GM19238 (cell line): ENCODE data around the gene AAMDC.
"Not testable (repeated sequence)": the region's sequence is repeated elsewhere in the genome, so short reads cannot be mapped to it uniquely, and the experiment has no call there.

ENCODE experiments used
- DNase-seq: peaks from one replicate; pipeline ENCODE4 v3.0.0; 2011; ENCODE audit warnings: low spot score; ENCODE audit not compliant: insufficient read length

AAMDC gene

DNA sequence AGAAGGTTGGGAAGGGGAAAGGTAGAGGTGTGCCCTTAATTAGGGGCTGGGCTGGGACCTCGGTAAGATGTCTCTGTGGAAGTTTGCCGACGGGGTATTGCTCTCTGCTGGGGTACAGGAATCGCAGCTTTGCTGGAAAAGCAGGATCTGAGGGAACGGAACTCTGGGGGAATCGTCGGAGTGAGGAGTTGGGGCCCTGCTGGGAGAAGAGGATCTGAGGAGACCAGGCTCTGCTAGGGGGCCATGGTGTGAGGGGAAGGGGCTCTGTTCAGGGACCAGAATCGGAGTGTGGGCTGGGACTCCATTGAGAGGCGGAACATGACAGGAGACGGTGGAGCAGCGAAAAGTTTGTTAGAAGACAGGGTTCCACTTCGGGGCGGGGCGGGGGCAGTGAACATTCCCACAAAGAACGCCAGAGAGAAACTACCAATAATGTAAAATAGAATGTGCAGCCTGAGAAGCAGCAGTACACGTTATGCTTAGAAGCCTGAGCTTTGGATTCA is 456 bp downstream of the AAMDC start:
- DNase-seq = no peak

DNA sequence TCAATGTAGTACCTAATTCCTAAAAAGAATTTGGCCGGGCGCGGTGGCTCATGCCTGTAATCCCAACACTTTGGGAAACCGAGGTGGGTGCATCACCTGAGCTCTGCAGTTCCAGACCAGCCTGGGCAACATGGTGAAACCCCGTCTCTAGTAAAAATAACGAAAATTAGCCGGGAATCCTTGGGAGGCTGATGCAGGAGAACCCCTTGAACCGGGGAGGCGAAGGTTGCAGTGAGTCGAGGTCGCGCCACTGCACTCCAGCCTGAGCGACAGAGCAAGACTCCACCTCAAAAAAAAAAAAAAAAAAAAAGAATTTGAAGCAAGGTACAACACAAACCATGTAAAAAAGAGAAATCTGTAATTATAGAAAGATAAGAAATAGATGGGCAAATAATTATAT is 1.2 kb downstream of the AAMDC start:
- DNase-seq = not testable (repeated sequence)

DNA sequence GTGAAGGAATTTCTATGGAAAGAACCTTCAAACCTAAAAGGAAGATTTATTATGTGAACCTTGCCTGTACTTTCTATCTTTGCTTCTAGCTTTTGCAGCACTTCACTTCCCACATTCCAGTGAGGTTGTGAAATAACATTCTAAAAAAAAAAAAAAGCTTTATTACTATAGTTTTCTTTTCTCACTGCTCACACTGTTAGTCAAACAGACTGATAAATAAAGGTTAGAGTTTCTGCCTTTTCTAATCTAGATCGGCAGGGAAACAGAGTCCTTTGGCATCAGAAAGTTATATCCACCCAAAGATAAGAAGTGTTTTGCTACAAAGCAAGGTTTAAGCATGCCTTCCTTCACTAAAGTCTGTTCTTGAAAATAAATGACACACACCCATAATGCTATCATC is 2.8 kb downstream of the AAMDC start:
- no peak for DNase-seq

DNA sequence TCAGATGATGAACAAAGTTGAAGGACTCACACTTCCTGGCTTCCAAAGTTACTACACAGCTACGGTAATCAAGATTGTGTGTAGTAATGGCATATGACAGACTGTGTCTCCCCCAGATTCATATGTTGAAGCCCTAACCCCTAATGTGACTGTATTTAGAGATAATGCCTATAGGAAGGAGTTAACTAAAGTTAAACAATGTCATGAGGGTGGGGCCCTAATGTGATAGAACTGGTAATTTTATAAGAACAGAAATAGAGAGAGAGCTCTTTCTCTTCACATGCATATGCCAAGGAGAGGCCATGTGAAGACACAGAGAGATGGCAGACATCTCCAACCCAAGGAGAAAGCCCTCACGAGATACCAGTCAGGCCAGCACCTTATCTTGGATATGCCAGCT is 8.0 kb downstream of the AAMDC start:
- DNase-seq = no peak

DNA sequence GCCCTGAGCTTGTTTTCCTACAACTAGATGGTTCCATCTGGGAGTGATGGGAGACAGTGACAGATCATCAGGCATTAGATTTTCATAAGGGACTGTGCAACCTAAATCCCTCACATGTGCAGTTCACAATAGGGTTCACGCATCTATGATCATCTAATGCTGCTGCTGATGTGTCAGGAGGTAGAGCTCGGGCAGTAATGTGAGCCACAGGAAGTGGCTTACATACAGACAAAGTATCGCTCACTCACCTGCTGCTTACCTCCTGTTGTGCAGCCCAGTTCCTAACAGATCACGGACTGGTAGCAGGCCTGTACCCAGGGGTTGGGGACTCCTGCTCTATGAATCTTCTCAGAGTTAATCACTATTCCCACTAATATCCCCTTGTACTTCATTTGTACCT is 12.4 kb downstream of the AAMDC start:
- DNase-seq = no peak

DNA sequence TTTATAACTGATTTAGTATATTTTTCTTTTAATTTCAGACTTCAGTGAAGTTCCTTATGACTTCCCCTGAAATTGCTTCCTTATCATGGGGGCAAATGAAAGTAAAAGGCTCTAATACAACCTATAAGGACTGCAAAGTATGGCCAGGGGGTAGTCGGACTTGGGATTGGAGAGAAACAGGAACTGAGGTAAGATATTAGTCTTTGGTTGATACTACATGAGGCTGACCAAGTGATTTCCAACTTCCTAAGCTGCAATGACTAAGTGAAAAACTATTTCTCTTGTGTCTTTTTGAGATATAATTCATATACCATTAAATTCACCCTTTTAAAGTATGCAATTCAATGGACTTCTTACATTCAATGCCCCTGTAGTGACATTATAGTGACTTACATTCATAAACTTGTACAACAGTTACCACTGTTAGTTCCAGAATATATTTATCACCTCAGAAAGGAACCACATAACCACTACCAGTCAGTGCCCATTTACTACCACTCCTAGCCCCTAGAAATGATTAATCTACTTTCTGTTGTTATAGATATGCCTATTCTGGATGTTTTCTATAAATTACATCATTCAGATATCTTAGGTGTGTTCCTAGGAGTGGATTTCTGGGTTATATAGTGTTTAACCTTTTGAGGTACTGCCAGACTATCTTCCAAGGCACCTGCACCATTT is 21.6 kb downstream of the AAMDC start:
- DNase-seq = no peak

DNA sequence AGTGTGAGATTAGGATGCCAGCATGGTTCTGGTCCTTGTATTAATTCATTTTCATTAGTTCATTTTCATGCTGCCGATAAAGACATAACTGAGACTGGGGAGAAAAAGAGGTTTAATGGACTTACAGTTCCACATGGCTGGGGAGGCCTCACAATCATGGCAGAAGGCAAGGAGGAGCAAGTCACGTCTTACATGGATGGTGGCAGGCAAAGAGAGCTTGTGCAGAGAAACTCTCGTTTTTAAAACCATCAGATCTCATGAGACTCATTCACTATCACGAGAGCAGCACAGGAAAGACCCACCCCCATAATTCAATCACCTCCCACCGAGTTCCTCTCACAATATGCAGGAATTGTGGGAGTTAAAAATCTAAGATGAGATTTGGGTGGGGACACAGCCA is 22.8 kb downstream of the AAMDC start:
- not testable (repeated sequence) for DNase-seq

DNA sequence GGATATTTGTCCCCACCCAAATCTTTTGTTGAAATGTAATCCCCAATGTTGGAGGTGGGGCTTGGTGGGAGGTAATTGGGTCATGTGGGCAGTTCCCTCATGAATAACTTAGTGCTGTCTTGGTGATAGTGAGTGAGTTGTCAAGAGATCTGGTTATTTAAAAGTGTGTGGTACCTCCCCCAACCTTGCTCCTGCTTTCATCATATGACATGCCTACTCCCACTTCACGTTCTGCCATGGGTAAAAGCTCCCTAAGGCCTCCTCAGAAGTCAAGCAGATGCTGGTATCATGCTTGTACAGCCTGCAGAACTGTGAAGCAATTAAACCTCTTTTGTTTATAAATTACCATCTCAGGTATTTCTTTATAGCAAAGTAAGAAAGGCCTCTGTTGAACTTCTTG is 30.6 kb downstream of the AAMDC start:
- no peak for DNase-seq

DNA sequence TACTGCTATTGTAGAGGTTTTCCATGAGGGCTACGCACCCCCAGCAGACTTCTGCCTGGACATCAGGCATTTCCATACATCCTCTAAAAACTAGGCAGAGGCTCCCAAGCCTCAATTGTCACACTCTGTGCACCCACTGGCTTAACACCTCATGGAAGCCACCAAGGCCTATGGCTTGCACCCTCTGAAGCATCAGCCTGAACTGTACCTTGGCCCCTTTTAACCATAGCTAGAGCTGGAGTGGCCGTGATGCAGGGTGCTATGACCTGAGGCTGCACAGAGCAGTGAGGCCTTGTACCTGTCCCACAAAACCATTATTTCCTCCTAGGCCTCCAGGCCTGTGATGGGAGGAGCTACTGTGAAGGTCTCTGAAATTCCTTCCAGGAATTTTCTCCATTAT is 33.9 kb downstream of the AAMDC start:
- no peak for DNase-seq

DNA sequence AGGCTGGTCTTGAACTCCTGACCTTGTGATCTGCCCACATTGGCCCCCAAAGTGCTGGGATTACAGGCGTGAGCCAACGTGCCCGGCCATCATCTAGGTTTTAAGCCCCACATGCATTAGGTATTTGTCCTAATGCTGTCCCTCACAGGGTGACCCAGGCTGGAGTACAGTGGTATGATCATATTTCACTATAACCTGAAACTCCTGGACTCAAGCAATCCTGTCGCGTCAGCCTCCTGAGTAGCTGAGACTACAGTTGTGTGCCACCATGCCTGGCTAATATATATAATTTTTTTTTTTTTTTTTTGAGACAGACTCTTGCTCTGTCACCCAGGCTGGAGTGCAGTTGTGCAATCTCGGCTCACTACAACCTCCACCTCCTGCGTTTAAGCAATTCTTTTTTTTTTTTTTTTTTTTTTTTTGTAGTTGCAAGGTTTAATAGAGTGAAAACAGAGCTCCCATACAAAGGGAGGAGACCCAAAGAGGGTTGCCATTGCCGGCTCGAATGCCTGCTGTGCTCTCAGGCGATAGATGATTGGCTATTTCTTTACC is 37.0 kb downstream of the AAMDC start:
- not testable (repeated sequence) for DNase-seq

DNA sequence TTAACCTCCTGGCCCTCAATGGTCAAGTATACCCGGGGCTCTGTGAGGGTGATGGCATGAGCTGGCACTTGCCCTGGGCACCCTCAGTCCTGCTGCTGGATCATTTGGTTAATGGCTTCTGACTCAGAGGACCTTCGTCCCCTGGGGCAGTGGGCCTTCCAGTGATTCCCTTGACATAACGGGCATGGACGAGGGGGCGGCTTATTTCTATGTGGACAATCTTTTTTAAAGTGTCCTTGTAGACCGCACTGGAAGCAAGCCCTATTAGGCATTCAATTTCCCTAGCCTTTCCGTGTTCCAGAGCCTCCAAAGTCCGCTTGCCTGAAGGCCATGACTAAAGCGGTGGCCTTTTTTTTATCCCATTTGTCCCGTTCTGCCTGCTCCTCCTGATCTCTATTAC is 40.5 kb downstream of the AAMDC start:
- DNase-seq = not testable (repeated sequence)

DNA sequence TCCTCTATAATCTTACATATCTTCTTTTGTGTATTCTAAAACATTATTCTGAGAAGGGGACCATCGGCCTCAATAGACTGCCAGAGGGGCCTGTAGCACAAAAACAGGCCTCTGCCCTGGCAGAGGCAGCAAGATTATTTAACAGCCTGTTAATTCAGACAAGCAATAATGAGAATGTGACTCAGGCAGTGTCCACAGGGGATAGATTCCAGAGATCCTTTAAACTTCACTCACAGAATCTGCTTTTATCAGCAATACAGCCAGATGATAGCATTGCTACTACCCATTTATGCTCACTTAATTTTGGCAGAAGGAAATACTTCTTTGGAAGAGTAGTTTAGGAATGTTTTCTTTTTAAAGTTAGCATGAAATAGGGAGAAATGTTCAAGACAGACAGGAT is 44.9 kb downstream of the AAMDC start:
- DNase-seq = no peak

DNA sequence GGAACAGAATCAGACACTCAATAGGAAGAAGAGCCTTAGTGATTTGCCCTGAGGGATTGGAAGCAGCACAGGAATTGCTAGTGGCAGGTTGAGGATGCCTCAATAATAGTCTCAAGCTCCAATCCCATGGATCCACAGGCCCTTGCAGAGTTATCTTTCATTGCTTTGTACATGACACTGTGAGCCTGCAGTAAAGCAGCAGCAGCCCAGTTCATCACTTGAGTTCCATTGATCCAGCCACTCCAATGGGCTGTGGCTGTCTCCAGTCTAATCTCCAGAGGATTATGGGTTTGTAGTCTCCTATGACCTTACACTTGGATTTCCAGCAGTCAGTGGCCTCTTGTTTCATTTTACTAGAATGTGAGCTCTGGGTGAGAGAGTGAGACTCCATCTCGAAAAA is 45.4 kb downstream of the AAMDC start:
- no peak for DNase-seq

DNA sequence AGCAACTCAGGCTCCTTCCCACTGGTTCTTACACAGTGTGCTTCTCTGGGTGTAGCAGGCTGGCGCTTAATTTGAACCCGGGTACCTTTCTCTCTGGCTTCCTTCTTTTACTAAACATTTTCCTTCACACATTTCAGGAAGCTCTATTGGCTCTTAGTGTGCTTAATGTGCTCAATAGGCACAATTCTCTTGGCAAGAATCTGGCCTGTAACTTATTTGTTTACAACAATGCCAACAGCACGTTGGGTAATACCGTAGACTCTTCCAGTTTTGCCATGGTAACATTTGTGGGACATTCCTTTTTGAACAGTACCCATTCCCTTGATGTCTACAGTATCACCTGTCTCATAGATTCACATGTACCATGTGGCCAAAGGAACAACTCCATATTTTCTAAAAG is 47.8 kb downstream of the AAMDC start:
- no peak for DNase-seq

DNA sequence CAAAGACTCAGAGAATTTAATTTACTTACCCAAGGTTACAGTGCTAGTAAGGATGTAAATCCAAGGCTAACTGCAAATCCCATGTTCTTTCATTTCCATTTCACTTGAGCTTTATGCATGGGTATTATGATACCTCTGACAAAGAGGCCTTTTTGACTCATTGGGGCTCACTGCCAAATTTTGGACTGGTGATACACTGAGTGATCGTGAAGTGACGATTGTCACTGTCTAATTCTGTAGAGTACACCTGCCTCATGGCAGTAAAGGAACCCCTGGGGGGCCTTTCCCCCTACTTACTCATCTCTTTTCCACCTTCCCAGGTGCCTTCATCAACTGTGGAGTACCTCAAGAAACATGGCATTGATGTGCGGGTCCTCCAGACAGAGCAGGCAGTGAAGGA is 50.9 kb downstream of the AAMDC start:
- DNase-seq = no peak

DNA sequence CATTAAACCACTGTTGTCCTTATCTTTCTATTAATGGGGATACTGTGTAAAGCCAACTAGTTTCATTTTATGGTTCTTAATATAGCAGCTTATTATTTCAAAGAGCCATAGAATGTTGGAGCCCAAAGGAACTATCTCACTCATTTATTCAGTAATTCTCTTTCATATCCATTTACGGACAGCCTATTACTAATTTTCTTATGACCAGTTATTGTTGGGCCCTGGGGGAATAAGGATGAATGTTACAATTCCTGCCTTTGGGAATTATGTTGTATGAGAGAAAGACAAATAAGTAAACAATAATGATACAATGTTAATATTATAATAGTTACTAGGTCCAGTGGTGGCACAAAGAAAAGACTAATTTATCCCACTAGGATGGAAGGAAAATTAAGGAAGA is 52.4 kb downstream of the AAMDC start:
- DNase-seq = no peak

DNA sequence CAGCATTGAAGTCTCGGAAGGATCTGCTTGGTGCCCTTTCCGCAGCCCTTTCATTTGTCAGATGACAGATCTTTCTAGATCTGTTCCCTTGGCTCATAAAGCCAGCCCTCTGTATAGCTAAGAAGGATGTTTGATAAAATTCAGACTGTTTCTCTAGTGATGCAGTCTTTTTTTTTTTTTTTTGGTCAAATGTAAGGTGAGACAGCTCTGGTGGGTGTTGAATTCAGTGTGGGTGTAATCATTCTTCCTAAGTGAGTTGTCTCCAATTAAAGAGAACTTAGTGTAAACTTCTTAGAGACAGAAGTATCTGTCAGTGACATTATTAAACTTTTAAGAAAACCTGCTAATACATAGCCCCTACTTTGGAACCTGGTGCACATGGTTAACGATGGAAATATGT is 53.3 kb downstream of the AAMDC start:
- no peak for DNase-seq

DNA sequence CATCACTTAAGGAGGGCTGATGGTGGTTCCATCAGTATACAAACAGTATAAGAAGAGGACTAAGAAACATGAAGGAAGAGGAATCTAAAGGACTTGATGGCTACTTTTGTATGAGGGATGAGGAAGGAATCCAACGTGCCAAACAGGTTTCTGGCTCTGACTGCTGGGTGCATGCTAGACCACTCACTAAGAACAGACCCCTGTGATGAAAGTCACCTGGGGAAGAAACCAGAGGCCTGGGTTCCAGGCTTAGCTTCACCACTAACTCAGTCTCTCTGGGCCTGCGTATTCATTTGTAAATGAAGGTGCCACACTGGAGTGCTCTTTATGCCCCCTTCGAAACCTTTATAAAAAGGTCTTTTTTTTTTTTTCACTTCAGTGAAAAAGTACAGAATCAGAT is 55.1 kb downstream of the AAMDC start:
- no peak for DNase-seq

DNA sequence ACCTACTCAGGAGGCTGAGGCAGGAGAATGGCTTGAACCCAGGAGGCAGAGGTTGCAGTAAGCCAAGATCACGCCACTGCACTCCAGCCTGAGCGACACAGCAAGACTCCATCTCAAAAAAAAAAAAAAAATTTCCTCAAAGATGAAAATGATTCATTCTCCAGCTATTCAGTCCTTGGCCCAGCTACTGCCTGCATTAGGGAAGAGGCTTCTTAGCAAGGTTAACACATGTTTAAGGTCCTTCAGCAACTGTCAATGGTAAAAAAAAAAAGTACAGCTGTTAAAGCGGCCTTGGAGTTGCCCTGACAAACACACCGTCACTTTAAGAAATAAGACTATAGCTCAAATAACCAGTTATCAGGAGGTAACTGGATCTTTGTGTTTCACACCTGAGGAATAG is 57.3 kb downstream of the AAMDC start:
- DNase-seq = not testable (repeated sequence)

DNA sequence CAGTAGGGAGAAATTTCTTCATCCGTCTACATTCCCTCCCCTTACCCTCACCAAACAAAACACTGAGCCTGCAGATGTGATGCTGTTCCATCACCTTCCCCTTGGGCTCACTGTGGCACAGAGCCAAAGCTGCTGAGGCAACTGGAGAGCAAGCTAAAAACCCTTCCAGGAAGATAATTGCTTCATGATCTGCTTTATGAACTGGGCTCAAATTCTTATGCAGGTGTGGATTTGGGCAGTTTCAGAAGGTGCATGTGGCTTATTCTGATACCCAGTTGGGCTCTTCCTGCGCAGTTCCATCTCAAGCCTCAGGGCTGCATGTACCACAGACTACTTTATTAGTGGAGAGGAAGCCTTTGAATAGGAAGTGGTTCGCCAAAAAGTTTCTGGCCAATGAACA is 58.3 kb downstream of the AAMDC start:
- peak; percentile 23 for DNase-seq

DNA sequence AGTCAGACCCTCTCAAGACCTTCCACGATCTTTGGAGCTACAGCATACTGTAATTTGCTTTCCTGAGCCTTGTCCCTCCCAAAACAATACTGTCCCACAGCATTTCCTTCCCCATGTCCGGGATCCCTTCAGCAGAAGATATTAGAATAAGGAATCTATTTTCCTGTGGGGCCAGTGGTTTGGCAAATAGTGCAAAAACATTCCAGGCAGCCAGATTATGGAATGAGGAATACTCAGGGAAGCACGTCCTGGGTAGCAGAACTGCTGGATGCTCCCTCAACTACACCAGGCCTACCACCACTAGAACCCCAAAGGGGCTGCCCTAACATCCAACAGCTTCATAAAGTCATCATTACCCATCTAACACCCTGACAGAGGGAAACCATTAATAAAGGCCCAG is 61.5 kb downstream of the AAMDC start:
- DNase-seq = no peak

DNA sequence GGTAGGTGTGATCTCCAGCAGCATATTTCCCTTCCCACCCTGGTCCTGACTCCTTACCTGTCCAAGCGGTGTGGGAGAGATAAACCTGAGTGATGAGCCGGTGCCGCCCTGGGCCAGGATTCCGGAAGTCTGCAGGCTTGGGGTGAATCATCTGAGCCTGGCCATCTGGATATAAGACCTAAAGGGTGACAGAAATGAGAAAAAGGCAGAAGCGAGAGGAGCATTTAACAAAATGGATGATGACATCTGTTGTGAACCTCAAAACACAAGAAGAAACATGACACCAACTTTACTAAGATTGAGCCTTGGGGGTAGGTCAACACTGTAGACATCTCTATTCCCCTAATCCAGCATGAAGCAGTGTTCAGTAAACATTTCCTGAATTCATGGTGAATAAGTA is 62.8 kb downstream of the AAMDC start:
- no peak for DNase-seq

DNA sequence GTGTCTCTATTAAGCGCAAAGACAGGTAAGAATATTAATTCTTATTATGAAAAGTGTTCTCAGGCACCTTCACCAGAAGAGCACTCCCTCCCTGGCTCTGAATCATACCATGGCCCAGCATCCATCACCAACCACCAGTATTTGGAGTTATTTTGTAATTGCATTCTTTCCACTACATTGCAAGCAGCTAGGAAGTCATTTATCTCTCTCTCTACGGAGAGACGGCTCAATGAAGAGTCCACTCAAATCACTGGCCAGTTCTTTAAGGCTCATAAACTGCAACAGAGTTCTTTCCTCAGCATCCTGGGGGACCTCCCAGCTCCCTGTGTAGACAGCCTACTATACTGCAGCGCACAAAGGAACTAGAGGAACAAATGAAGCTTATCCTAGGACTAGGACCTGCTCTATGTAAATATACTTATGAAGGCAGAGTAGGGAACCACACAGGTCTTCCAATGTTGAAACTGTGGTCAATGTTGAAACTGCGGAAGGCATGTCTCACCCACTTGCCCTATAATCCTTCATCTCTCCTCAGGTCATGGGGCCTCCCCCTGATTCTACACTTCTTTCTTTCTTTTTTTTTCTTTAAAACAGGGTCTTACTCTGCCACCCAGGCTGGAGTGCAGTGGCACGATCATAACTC is 63.4 kb downstream of the AAMDC start:
- no peak for DNase-seq
